Measurements from ENCODE around the gene QTRT2.

Gene QTRT2

GRCh38 chr3:114122027-114122709, 65.6 kb downstream of the QTRT2 start:
- DNase-seq (ENCODE audit: low read depth in 1 of 2, low spot score in 1 of 2), result no peak

- DNase-seq (ENCODE audit: low read depth in 1 of 2, low spot score in 1 of 2), result no peak
Measured at GRCh38 chr3:114126461-114126860, 69.9 kb downstream of the QTRT2 start.

GRCh38 chr3:114127517-114127916, 71.0 kb downstream of the QTRT2 start:
- no peak for DNase-seq (ENCODE audit: low read depth in 1 of 2, low spot score in 1 of 2)

- no peak for DNase-seq (ENCODE audit: low read depth in 1 of 2, low spot score in 1 of 2)
Measured at GRCh38 chr3:114128231-114128630, 71.7 kb downstream of the QTRT2 start.

GRCh38 chr3:114128826-114129225, 72.3 kb downstream of the QTRT2 start:
- no peak for DNase-seq (ENCODE audit: low read depth in 1 of 2, low spot score in 1 of 2)

GRCh38 chr3:114132500-114132899, 76.0 kb downstream of the QTRT2 start:
- no peak for DNase-seq (ENCODE audit: low read depth in 1 of 2, low spot score in 1 of 2)

GRCh38 chr3:114133947-114134346, 77.4 kb downstream of the QTRT2 start:
- DNase-seq (ENCODE audit: low read depth in 1 of 2, low spot score in 1 of 2), result no peak
